WI38 (cell line): ENCODE data around the gene MTFMT.

ENCODE experiments used
- H3K4me3 ChIP-seq: 2 replicates; pipeline ENCODE4 v1.5.1; 2011; ENCODE audit warnings: low read depth, mild to moderate bottlenecking, control low read depth, low read length
- TF ChIP-seq, protein P1 (sequence below): IDR thresholded peaks from 2 replicates; pipeline ENCODE4 v1.5.1; 2012; ENCODE audit warnings: low read depth, mild to moderate bottlenecking, control low read depth, low read length

MTFMT gene

DNA sequence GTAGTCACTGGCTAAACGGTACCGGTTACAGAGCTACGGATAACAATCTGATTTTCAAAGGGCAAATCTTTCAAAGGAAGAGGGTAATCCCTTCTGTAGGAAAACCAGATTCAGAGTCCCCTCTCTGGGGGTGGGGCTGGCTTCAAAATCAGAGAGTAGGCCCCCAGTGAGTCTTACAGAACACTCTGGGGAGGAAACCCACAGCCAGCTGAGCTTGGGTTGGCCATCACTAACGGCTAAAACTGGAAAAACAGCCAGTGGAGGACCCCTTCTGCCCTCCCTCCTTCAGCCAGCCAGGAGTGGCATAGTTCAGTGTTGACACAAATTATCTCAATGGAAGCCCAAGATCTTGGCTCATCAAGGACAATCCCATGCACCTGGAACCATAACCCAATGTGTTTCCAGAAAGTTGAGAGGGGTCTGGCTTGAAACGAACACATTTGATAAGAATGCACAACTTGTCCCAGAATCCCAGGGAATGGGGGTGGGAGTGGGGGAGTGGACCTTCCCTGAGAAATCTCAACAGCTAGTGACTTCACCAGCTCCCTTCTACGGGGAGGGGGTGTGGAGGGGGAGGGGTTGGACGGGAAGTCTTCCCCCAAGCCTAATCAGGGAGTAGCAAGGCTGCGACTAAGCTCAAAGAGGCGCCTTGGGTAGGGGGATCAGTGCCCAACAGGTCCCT, 37.3 kb upstream of the MTFMT start:
- H3K4me3 ChIP-seq, result no peak overlapping the region; the same call in 1 of the 2 replicates
- TF ChIP-seq, protein P1, sequence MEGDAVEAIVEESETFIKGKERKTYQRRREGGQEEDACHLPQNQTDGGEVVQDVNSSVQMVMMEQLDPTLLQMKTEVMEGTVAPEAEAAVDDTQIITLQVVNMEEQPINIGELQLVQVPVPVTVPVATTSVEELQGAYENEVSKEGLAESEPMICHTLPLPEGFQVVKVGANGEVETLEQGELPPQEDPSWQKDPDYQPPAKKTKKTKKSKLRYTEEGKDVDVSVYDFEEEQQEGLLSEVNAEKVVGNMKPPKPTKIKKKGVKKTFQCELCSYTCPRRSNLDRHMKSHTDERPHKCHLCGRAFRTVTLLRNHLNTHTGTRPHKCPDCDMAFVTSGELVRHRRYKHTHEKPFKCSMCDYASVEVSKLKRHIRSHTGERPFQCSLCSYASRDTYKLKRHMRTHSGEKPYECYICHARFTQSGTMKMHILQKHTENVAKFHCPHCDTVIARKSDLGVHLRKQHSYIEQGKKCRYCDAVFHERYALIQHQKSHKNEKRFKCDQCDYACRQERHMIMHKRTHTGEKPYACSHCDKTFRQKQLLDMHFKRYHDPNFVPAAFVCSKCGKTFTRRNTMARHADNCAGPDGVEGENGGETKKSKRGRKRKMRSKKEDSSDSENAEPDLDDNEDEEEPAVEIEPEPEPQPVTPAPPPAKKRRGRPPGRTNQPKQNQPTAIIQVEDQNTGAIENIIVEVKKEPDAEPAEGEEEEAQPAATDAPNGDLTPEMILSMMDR, result no peak

DNA sequence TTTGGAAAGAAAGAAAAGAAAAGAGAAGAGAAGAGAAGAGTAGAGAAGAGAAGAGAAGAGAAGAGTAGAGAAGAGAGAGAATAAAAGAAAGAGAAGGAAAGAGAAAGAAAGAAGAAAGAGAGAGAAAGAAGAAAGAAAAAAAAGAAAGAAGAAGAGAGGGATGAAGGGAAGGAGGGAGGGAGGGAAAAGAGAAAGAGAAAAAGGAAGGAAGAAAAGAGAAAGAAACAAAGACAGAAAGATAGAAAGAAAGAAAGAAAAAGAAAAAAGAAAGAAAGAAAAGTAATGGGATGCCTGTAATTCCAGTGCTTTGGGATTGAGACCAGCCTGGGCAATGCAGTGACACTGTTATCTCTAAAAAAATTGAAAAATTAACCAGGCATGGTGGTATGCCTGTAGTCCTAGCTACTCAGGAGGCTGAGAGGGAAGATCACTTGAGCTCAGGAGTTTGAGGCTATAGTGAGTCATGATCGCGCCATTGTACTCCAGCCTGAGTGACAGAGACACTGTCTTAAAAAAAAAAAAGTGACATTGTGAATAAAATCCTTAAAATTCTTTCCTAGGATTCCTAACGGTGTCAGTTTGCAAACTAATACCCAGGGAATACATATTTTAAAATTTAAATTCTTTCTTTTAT, 36.7 kb upstream of the MTFMT start:
- H3K4me3 ChIP-seq, result no peak overlapping the region
- TF ChIP-seq, protein P1, result no peak

DNA sequence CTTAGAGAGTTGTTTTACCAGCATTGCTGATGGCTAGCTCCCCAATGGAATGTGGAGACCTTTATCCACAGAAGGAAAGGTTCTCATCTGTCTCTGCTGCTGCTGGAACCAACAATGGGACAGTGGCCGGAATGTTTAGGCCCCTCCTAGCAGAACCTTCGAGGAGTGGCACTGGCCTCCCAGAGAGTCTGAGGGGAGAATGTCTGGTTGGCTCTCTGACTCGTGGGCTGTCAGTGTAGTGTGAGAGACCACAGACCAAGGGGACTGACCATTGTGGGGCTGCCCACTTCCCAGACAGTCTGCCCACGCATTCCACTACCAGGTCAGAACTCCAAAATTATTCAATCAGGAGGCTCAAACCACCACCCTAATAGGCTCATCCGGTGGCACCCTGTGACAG, 33.3 kb upstream of the MTFMT start:
- no peak overlapping the region for H3K4me3 ChIP-seq
- TF ChIP-seq, protein P1, result no peak

DNA sequence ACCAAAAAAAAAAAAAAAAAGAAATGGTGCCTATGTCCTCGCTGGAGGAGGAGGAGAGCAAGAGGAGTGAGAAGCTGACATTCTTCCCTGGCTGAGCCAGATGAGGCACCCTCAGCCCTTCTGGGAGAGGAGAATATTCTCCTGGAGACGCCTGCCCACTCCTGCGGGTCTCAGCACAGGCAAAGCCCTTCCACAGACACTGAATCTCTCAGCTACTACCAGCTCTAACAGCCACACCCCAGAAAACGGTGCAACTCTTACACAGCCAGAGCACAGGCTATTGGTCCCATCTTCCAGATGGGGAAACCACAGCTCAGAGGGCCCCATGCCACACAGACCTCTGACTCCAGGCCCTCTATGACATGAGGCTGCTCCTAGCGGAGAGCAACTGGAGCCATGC, 32.6 kb upstream of the MTFMT start:
- H3K4me3 ChIP-seq, result no peak overlapping the region
- TF ChIP-seq, protein P1, result no peak

DNA sequence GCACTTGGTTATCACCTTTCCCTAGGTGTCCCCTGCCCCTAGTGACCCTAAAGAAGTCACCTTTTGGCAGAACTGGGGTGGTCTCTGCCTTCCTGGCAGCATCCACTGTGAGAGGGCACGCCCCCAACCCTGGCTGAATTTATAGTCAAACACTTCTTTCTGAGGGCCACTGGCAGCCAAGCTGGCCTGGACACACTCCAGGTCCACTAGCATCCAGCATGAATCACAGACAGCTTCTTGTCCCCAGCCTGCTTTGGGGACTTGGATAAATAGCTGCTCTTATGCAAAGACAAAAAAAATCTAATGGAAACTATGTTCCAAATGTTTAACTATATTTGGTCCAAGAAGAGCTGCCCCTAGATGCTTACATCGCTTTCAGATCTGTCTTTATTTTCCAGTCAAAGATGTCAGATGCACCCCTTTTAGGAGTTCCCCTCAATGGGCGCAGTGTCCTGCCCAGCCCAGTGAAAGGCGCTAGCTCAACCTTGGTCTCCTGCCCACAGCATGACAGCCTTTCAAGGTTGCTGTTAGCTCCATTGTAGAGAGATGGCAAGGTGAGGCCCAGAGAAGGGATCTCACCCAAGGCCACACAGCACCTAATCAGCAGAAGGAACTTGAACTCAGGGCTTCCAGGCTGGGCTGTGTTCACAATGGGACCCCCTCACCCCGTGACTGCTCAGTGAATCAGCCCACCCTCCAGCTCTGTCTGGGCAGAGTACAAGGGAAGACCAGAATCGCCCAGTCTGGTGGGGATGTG, 31.4 kb upstream of the MTFMT start:
- TF ChIP-seq, protein P1, result no peak
- no peak overlapping the region for H3K4me3 ChIP-seq

DNA sequence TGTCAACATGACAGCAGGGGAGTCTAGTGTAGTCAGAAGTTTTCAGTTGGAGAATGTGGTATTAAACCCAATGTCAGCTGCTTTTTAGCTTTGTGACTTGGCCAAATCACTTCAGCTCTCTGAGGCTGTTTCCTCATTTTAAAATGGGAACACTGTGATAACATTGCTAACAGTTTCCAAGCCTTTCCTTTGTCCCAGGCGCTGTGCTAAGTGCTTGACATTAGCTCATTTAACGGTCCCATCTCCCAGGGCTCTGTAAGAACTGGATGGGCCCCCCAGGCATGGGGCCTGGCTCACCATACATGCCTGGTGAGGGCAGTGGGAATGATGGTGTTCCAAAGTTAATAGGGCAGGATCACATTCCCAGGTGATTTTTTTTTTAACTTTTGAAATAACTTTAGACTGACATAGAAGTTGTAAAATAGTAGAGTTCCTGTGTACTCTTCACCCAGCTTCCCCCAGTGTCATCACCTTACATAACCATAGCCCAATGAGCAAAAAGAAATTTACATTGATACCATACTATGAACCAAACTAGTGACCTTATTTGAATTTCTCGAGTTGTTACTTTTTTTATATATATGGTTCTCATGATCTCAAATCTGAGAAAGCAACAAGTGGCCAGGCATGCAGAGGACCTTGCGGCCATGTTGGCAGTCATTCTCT, 30.6 kb upstream of the MTFMT start:
- H3K4me3 ChIP-seq, result no peak overlapping the region
- TF ChIP-seq, protein P1, result no peak
